ENCODE data around the gene PARK7.

DNA sequence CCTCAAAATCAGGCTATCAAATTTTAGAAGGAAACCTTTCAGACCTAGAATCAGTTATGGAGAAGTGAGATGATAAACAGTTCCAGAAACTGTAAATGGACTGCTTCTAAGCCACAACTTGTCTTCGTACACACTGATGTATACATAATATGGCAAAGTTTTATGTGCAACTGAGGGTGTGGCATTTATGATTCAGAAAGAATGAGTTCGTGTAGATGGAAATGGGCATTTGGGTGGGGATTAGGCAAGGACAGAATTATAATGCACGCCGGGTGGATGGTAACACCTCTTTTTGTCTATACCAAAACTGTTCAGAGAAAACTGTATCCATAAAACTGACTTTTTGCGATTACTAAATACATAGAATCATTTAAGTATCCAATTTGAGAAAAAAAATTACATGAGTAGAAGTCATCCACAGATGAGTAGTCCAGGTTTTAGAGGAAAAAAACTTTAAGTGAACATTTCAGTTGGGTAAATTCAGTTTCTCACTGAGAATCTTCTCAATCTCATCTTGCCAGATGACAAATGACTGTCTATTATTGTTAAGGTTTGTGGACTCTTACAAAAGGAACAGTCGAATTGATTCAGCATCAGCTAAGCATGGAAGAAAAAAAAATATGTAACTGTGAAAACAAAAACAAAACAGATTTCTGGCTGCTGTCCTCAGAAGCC lies 42.1 kb downstream of the PARK7 start:
- TF ChIP-seq, protein P1, sequence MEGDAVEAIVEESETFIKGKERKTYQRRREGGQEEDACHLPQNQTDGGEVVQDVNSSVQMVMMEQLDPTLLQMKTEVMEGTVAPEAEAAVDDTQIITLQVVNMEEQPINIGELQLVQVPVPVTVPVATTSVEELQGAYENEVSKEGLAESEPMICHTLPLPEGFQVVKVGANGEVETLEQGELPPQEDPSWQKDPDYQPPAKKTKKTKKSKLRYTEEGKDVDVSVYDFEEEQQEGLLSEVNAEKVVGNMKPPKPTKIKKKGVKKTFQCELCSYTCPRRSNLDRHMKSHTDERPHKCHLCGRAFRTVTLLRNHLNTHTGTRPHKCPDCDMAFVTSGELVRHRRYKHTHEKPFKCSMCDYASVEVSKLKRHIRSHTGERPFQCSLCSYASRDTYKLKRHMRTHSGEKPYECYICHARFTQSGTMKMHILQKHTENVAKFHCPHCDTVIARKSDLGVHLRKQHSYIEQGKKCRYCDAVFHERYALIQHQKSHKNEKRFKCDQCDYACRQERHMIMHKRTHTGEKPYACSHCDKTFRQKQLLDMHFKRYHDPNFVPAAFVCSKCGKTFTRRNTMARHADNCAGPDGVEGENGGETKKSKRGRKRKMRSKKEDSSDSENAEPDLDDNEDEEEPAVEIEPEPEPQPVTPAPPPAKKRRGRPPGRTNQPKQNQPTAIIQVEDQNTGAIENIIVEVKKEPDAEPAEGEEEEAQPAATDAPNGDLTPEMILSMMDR (conservative IDR thresholded peaks at IDR 0.05 in 1 of 2, IDR thresholded peaks at IDR 0.05 in 1 of 2; ENCODE audit: extremely low read depth in 1 of 2, insufficient read depth in 1 of 2, low read depth in 1 of 2, low read length in 2 of 2): no peak
- no peak for TF ChIP-seq EZH2 (IDR thresholded peaks at IDR 0.05; ENCODE audit: borderline replicate concordance, low read length)
